ENCODE results near the gene CCND2.

DNA sequence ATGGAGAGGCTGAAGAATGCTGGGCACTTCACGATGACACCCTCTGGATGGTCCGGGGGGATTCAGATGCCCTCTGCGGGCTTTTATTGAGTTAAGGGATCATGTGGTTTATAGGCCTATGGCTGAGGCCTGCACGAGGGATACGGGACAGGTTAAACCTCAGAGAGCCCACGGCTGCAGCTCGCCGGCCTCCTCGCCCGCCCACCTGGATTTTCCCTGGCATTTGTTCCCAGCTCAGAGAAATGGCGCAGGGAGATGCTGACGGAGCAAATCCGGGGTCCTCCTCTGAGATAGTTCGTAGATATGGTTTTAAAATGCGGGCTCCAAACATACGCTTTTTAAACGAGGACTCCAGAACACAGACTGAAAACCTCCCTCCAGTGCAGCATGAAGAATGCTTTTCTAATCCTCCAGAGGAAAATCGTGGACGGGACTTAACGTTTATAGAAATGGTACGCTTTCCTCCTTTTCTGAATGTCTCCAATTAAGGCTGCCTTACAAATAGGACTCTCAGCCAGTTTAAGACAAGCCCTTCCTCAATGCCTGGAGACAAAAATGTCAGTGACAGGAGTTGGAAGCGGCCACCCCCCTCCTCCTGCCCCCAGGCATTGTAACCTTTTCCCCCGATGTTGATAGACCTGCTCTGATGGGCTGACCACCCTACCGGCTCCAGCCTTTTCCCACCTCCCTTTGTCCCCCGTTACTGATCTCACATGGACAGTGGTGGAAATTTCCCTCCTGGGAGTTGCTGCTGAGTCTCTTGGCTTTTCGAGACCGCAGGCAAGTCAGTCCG is 16.6 kb downstream of the CCND2 start:
- TF ChIP-seq, protein P1, sequence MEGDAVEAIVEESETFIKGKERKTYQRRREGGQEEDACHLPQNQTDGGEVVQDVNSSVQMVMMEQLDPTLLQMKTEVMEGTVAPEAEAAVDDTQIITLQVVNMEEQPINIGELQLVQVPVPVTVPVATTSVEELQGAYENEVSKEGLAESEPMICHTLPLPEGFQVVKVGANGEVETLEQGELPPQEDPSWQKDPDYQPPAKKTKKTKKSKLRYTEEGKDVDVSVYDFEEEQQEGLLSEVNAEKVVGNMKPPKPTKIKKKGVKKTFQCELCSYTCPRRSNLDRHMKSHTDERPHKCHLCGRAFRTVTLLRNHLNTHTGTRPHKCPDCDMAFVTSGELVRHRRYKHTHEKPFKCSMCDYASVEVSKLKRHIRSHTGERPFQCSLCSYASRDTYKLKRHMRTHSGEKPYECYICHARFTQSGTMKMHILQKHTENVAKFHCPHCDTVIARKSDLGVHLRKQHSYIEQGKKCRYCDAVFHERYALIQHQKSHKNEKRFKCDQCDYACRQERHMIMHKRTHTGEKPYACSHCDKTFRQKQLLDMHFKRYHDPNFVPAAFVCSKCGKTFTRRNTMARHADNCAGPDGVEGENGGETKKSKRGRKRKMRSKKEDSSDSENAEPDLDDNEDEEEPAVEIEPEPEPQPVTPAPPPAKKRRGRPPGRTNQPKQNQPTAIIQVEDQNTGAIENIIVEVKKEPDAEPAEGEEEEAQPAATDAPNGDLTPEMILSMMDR (IDR thresholded peaks at IDR 0.05): no peak
- no peak for TF ChIP-seq POLR2A (IDR thresholded peaks at IDR 0.05)

Data from testis (tissue), 2 donors.